Mucosa of rectum (tissue), 2 donors: Measurements from ENCODE around the gene ZNF860.

Source experiments
- H3K27ac ChIP-seq, 2 donors: one replicate each; pipeline ENCODE4 v1.7.0; 2013; ENCODE audit warnings: inconsistent platforms in 2 of 2, low read depth in 2 of 2, low read length in 2 of 2
- H3K27me3 ChIP-seq, 2 donors: one replicate each; pipeline ENCODE4 v1.7.0; 2013; ENCODE audit warnings: low read length in 2 of 2; ENCODE audit not compliant: control insufficient read depth in 2 of 2, insufficient read depth in 2 of 2
- H3K36me3 ChIP-seq, 2 donors: one replicate each; pipeline ENCODE4 v1.7.0; 2013; ENCODE audit warnings: low read length in 2 of 2; ENCODE audit not compliant: control insufficient read depth in 2 of 2, insufficient read depth in 2 of 2
- H3K4me1 ChIP-seq, 2 donors: one replicate each; pipeline ENCODE4 v1.7.0; 2013; ENCODE audit warnings: low read length in 2 of 2, mild to moderate bottlenecking in 1 of 2; ENCODE audit not compliant: control insufficient read depth in 2 of 2, insufficient read depth in 2 of 2
- H3K4me3 ChIP-seq, 2 donors: one replicate each; pipeline ENCODE4 v1.7.0; 2013; ENCODE audit warnings: low read length in 2 of 2
- H3K9ac ChIP-seq, 2 donors: one replicate each; pipeline ENCODE4 v1.7.0; 2013; ENCODE audit warnings: low read length in 2 of 2, low read depth in 1 of 2, mild to moderate bottlenecking in 1 of 2
- H3K9me3 ChIP-seq, 2 donors: one replicate each; pipeline ENCODE4 v1.7.0; 2013; ENCODE audit warnings: low read length in 2 of 2; ENCODE audit not compliant: control insufficient read depth in 2 of 2
- donor health status: healthy.
- donor health status: Normal muscosa, but diverticular disease.

ZNF860 gene

DNA sequence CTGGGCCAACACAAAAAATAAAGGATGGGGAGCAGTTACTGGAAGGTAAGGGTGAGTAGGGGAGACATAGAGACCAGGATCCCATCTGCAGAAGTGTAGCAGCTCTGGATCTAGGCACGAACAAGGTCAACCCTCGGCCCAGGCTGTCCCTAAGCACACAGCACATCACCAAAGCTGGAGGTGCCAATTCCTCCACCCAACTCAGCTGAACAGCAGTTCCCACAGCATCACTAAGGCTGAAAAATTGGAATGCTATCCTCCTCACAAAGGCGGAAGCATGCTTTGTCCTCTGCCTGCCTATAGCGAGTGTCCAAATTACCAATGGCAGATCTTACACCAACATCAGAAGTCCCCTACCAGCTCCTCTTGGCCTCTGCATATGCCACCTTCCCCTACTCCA lies 34.4 kb upstream of the ZNF860 start:
- no peaks in the 10 kb centered on the region for H3K36me3 ChIP-seq
- no peak overlapping the region for H3K4me3 ChIP-seq
- H3K27me3 ChIP-seq: no peaks in the 10 kb centered on the region
- no peaks in the 10 kb centered on the region for H3K9me3 ChIP-seq
- peaks cover 5 to 10% of the 10 kb centered on the region in 2 donors for H3K4me1 ChIP-seq
- no peak overlapping the region for H3K9ac ChIP-seq
- H3K27ac ChIP-seq: no peak overlapping the region

DNA sequence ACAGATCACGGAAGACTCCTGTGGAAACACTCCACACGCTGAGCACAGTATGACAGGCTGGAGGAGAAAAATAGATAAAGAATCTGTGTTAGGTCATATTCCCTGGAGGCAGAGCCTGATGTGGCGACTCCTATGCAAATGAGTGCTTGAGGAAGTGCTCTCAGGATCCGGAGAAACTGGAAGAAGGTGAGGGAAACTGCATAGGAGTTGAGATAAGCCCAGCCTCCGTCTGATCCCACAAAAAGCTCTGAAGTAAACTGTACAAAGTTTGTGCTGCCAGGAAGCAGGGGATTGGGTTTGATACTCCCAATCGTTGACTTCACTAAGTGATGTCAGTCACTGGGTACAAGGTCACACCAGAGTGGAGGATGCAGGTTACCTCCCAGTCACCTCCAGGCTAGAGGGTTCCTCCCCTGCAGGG lies 33.9 kb upstream of the ZNF860 start:
- H3K4me1 ChIP-seq: peaks cover 5 to 10% of the 10 kb centered on the region in 2 donors
- no peaks in the 10 kb centered on the region for H3K36me3 ChIP-seq
- no peaks in the 10 kb centered on the region for H3K27me3 ChIP-seq
- no peak overlapping the region for H3K4me3 ChIP-seq
- H3K9ac ChIP-seq: no peak overlapping the region
- no peak overlapping the region for H3K27ac ChIP-seq
- no peaks in the 10 kb centered on the region for H3K9me3 ChIP-seq

DNA sequence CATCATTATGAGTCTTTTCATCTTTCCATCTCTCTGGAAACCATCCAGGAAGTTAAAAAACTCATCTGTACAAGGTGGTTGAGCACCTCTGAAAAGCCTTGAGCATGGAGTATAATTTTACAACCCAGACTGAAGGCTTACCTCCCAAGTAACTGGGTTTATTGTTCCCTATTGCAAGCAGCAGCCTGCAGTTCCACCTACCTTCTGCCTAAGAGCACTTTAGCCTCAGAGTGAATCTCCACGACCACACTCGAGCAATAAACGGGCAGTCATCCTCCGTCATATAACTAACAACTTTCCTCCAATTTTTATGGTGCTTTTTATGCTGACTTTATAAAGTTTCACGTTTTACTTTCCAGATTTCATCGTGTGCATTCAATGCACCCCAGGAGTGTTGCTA lies 33.3 kb upstream of the ZNF860 start:
- Histone ChIP-seq H3K27ac (no peak overlapping the region), H3K4me3 (no peak overlapping the region), H3K27me3 (no peaks in the 10 kb centered on the region), H3K9me3 (no peaks in the 10 kb centered on the region), H3K4me1 (peaks cover 5 to 10% of the 10 kb centered on the region in 2 donors), H3K9ac (no peak overlapping the region), H3K36me3 (no peaks in the 10 kb centered on the region)

DNA sequence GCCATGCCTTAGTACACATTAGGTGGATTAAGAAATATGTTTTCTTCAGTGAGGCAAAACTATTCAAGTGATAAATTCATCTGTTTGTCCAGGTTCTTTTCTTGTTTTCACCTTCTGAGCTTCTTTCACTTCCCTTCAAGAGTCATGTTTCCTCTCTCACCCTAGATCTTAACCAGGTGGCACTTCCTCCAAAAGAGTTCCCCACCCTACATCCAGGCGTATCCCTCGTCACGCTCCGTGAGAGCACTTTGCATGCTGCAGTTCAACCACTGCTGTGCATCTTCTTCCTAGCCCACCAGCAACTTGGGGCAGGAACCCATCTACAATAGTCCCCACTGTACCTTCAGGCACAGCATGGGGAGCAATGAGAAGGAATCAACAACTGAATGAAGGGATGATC lies 29.3 kb upstream of the ZNF860 start:
- no peak overlapping the region for H3K9ac ChIP-seq
- no peaks in the 10 kb centered on the region for H3K36me3 ChIP-seq
- H3K4me1 ChIP-seq: peaks cover 4 to 10% of the 10 kb centered on the region in 2 donors
- H3K27me3 ChIP-seq: no peaks in the 10 kb centered on the region
- H3K9me3 ChIP-seq: peaks cover 5% of the 10 kb centered on the region in 2 donors
- H3K27ac ChIP-seq: no peak overlapping the region
- no peak overlapping the region for H3K4me3 ChIP-seq

DNA sequence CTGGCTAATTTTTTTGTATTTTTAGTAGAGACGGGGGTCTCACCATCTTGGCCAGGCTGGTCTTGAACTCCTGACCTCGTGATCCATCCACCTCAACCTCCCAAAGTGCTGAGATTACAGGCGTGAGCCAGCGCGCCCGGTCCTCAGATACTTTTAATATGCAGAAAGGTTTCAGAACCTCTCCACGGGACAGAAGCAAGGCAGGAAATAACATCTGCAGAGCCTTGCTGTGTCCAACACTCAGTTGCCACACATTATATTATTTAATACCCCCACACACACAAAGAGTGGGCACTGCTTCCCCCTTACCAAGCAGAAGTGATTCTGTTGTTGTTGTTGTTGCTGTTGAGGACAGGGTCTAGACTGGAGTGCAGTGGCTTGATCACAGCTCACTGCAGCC lies 28.5 kb upstream of the ZNF860 start:
- no peak overlapping the region for H3K9ac ChIP-seq
- H3K4me3 ChIP-seq: no peak overlapping the region
- no peak overlapping the region for H3K27ac ChIP-seq
- H3K9me3 ChIP-seq: peaks cover 5% of the 10 kb centered on the region in 2 donors
- H3K4me1 ChIP-seq: peaks cover 1 to 2% of the 10 kb centered on the region in 2 donors
- H3K36me3 ChIP-seq: no peaks in the 10 kb centered on the region
- H3K27me3 ChIP-seq: no peaks in the 10 kb centered on the region

DNA sequence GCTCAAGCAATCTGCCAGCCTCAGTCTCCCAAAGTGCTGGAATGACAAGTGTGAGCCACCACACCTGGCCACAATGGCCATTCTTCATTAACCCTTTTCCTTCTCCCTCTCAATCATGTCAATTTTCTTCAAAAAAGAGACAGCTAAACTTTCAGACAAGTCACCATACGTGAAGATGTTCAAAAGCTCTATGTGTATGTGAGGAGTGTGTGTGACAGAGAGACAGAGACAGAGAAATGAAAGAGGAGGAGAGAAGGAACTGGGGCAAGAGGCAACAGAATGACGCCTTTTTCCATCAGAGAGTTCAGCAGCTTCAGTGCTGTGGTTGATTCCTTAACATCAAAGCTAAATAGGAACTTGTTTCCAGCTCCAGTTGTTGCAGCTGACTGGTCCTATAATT lies 27.9 kb upstream of the ZNF860 start:
- no peak overlapping the region for H3K4me3 ChIP-seq
- H3K4me1 ChIP-seq: no peaks in the 10 kb centered on the region
- H3K27ac ChIP-seq: no peak overlapping the region
- H3K9ac ChIP-seq: no peak overlapping the region
- peaks cover 5% of the 10 kb centered on the region in 2 donors for H3K9me3 ChIP-seq
- no peaks in the 10 kb centered on the region for H3K27me3 ChIP-seq
- no peaks in the 10 kb centered on the region for H3K36me3 ChIP-seq

DNA sequence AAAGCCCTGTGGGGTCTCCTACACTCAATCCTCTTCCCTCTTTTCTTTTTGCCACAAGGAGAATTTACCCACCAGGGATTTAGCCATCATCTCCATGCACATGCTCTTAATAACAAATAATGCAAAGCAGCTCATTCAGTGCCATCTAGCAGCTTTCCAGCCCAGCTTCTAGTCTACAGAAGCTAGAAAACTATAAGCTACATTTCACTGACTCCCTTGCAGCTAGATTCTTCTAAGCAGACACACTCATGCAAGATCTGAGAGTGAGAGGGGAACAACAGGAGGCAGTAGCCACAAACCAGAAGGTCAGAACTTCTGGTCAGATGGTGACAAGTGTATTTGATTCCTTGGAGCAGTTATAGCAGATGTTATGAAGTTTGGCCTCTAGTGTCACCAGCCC lies 26.0 kb upstream of the ZNF860 start:
- Histone ChIP-seq H3K4me1 (peaks cover 0 to 6% of the 10 kb centered on the region in 2 donors), H3K27ac (no peak overlapping the region), H3K36me3 (no peaks in the 10 kb centered on the region), H3K9ac (no peak overlapping the region), H3K27me3 (no peaks in the 10 kb centered on the region), H3K4me3 (no peak overlapping the region), H3K9me3 (peaks cover 5% of the 10 kb centered on the region in 2 donors)

DNA sequence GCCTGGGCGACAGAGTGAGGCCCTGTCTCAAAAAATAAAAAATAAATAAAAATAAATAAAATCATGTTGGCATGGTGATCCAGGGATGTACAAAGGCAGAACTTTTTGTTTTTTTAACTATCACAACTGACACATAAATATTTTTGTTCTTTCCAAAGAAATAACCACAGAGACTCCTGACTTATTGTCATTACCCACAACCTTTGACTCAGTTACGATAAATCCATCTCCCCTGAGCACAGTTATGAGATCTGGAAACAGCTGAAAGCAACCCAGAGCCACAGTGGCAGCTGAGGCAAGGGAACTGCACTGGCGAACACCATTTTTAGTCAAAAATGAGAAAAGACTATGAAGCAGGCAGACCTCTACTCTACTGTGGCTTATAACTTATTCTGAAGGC lies 24.4 kb upstream of the ZNF860 start:
- Histone ChIP-seq H3K4me1 (peaks cover 0 to 6% of the 10 kb centered on the region in 2 donors), H3K4me3 (no peak overlapping the region), H3K27ac (no peak overlapping the region), H3K9me3 (peaks cover 5% of the 10 kb centered on the region in 2 donors), H3K36me3 (no peaks in the 10 kb centered on the region), H3K27me3 (no peaks in the 10 kb centered on the region), H3K9ac (no peak overlapping the region)

DNA sequence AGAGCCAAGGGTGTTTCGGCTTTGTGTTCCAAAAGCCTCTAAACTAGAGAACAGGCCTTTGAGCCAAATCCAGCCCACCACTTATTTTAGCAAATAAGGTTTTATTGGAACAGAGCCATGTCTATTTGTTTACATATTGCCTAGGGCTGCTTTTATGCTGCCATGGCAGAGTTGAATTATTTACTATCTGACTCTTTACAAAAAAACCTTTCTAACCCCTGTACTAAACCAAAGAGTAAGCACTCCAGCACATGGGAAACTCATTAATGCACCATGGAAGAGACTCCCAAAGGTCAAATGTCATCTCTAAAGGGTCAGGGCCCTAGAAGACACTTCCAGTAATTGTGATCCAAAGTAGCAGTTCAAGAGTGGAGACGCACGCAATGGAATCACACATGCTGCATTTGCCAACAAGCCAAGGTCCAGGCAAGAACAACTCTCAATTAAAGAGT lies 22.8 kb upstream of the ZNF860 start:
- H3K27ac ChIP-seq: peak overlapping the region; percentile 32 to 52

DNA sequence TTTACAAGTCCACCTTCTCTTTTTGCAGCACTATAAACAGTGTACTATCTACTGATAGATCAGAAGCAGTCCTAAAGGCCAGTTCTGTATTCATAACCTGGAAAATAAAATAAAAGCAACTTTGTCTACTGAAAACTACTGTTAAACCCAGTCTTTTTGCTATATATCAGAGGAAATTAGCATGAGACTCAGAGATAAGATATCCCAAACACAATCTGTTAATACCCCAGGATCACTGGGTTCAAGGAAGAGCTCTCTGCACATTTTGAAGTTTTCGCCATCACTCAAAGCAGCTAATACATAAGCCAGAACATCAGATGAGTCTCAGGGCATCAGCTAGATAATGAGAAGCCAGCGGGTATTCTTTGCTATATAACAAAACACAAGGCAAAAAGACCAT lies 22.3 kb upstream of the ZNF860 start:
- no peaks in the 10 kb centered on the region for H3K36me3 ChIP-seq
- H3K4me1 ChIP-seq: peaks cover 0 to 9% of the 10 kb centered on the region in 2 donors
- H3K4me3 ChIP-seq: peak overlapping the region in 1 of 2 donors; percentile 48
- H3K9ac ChIP-seq: no peak overlapping the region
- peaks cover 5% of the 10 kb centered on the region in 2 donors for H3K9me3 ChIP-seq
- H3K27me3 ChIP-seq: no peaks in the 10 kb centered on the region
- peak overlapping the region; percentile 32 to 52 for H3K27ac ChIP-seq

More for the DNA sequence above, 22.8 kb upstream of the ZNF860 start:
- Histone ChIP-seq H3K36me3 (no peaks in the 10 kb centered on the region), H3K9me3 (peaks cover 5% of the 10 kb centered on the region in 2 donors), H3K4me3 (no peak overlapping the region), H3K9ac (no peak overlapping the region), H3K4me1 (peaks cover 0 to 9% of the 10 kb centered on the region in 2 donors), H3K27me3 (no peaks in the 10 kb centered on the region)
